RWPE2 (cell line): ENCODE results near the gene CAPN12.
A peak's percentile ranks its signal among the peaks of the same experiment; 100 is the strongest.

Experiments
- ATAC-seq: fragments of 200-7000 bp; cut with Tn5 transposase; 3 replicates; pipeline ENCODE4 v1.9.1; 2021; ENCODE audit warnings: low read depth
- DNase-seq: peaks from one replicate; pipeline ENCODE4 v3.0.0-alpha.2; 2020; ENCODE audit warnings: low spot score
- H3K27ac ChIP-seq: fragments of 450-650 bp; 2 replicates; pipeline ENCODE4 v1.5.1; 2017; ENCODE audit warnings: mild to moderate bottlenecking; ENCODE audit not compliant: poor library complexity, severe bottlenecking
- H3K27me3 ChIP-seq: fragments of 250-450 bp; sonication (Bioruptor Pico); 2 replicates; pipeline ENCODE4 v1.5.1; 2021; ENCODE audit warnings: mild to moderate bottlenecking, moderate library complexity; ENCODE audit not compliant: insufficient read depth, poor library complexity, severe bottlenecking
- H3K36me3 ChIP-seq: fragments of 250-450 bp; sonication (Bioruptor Pico); 2 replicates; pipeline ENCODE4 v1.5.1; 2020; ENCODE audit warnings: low read depth, mild to moderate bottlenecking, moderate library complexity
- H3K4me1 ChIP-seq: fragments of 250-450 bp; sonication (Bioruptor Pico); 2 replicates; pipeline ENCODE4 v1.5.1; 2021; ENCODE audit warnings: mild to moderate bottlenecking, moderate library complexity; ENCODE audit not compliant: insufficient read depth, poor library complexity, severe bottlenecking
- H3K4me3 ChIP-seq: fragments of 250-450 bp; sonication (Bioruptor Pico); 2 replicates; pipeline ENCODE4 v1.5.1; 2021; ENCODE audit warnings: mild to moderate bottlenecking, moderate library complexity; ENCODE audit not compliant: severe bottlenecking
- H3K9me3 ChIP-seq: fragments of 250-450 bp; sonication (Bioruptor Pico); 2 replicates; pipeline ENCODE4 v1.5.1; 2021; ENCODE audit warnings: mild to moderate bottlenecking, moderate library complexity; ENCODE audit not compliant: severe bottlenecking
- TF ChIP-seq, protein P1 (sequence below): fragments of 450-650 bp; IDR thresholded peaks from one replicate; pipeline ENCODE4 v1.5.1; 2017; ENCODE audit warnings: mild to moderate bottlenecking, moderate library complexity; ENCODE audit not compliant: poor library complexity, severe bottlenecking

The CAPN12 gene

DNA sequence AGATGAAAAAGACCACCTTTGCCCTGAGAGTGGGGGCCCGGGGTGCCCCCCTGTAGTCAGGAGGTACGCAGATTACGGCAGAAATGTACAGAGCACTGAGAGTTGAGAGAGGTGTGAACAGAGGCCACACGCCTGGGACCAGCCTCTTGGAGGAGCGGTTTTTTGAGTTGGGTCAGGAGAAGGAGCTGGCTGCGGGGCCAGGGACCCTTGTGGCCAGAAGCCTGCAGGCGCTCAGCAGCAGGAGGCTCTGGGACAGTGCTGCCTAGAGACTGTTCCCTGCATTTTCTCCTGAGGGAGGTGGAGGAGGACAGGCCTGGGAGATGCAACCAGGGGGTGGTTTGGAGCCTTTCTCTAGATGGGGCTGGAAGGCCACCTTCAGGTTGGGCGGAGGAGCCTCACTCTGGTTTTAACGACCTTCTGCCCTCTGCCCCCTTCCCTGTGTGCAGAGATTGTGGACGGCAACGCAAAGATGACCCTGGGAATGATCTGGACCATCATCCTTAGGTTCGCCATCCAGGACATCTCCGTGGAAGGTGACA is 39.7 kb downstream of the CAPN12 start:
- H3K4me3 ChIP-seq = no peak overlapping the region
- no peaks in the 10 kb centered on the region for H3K9me3 ChIP-seq
- DNase-seq (no peak), ATAC-seq (no peak)
- H3K27ac ChIP-seq = peak overlapping the region; percentile 43
- no peaks in the 10 kb centered on the region for H3K27me3 ChIP-seq
- peaks cover 99% of the 10 kb centered on the region for H3K36me3 ChIP-seq
- no peaks in the 10 kb centered on the region for H3K4me1 ChIP-seq
- TF ChIP-seq, protein P1, sequence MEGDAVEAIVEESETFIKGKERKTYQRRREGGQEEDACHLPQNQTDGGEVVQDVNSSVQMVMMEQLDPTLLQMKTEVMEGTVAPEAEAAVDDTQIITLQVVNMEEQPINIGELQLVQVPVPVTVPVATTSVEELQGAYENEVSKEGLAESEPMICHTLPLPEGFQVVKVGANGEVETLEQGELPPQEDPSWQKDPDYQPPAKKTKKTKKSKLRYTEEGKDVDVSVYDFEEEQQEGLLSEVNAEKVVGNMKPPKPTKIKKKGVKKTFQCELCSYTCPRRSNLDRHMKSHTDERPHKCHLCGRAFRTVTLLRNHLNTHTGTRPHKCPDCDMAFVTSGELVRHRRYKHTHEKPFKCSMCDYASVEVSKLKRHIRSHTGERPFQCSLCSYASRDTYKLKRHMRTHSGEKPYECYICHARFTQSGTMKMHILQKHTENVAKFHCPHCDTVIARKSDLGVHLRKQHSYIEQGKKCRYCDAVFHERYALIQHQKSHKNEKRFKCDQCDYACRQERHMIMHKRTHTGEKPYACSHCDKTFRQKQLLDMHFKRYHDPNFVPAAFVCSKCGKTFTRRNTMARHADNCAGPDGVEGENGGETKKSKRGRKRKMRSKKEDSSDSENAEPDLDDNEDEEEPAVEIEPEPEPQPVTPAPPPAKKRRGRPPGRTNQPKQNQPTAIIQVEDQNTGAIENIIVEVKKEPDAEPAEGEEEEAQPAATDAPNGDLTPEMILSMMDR = no peak

DNA sequence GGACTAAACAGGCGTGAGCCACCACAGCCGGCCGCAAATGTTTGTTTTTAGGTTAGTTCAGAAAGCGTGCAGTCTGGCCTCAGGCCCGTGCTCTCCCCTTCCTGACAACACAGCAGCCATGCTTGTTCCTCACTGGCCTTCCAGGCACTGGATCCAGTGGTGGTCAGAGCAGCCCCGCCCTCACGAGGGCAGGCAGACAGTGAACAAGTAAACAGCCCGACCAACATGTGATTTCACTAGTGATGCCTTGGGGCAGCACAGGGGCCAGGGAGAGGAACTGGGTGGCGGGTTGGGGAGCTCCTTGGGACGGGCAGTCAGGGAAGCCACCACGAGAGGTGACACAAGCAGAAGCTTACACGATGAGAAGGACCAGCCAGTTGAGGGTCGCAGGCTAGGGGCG is 40.8 kb downstream of the CAPN12 start:
- Histone ChIP-seq H3K27ac (no peak overlapping the region), H3K36me3 (peaks cover 94% of the 10 kb centered on the region)

DNA sequence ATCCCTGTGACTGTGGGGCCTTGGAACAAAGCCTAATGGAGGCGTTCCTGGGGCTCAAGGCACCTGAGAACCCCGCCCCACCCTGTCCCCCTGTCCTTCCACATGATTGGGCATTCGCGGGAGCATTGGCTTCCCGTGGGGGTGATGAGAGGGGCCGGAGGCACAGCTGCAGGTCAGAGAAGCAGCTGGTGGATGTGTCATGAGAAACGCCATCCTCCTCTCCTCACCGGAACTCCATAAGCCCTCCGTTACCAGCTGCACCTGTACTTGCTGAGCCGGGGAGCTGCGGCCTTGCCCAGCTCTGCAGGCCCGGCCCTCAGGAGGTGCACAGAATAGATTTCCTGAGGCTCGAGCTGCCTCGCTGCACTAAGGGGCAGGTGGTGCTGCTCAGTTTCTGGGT is 42.0 kb downstream of the CAPN12 start:
- Histone ChIP-seq H3K9me3 (no peaks in the 10 kb centered on the region), H3K27me3 (no peaks in the 10 kb centered on the region), H3K36me3 (peaks cover 86% of the 10 kb centered on the region), H3K4me1 (peaks cover 21% of the 10 kb centered on the region), H3K27ac (peak overlapping the region; percentile 99), H3K4me3 (no peak overlapping the region)
- TF ChIP-seq, protein P1 = no peak
- DNase-seq = no peak
- no peak for ATAC-seq

More for the DNA sequence above, 40.8 kb downstream of the CAPN12 start:
- TF ChIP-seq, protein P1 = no peak
- no peak overlapping the region for H3K4me3 ChIP-seq
- H3K4me1 ChIP-seq = peaks cover 9% of the 10 kb centered on the region
- ATAC-seq = no peak
- no peaks in the 10 kb centered on the region for H3K27me3 ChIP-seq
- H3K9me3 ChIP-seq = no peaks in the 10 kb centered on the region
- DNase-seq = no peak

DNA sequence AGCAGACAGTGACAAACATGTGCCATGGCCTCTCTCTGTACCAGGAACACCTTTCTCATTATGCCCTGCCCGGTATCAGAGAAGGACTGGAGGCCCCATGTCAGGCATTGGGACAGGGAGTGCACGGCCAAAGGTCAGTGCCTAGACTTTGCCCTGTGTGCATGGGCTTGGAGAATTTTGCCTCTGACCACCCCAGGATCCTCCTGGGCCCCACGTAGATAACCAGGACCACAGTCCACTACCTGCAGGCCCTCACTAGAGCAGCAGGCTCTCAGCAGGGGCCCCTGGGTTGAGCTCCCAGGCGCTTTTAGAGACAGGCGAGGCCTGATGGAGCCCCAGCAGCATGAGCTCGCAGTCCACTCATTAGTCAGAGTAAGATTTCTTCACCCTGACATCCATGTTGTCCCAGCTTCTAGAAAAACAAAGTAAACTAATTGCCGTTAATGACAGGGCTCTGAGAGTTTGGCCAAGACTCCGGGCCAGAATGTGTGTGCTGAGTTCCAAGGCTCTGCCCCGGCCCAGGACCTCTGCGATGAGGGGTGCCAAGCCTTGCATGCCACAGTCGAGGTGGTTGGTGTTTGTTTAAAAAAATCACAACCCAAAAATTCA is 42.7 kb downstream of the CAPN12 start:
- ATAC-seq = no peak

More for the DNA sequence above, 42.7 kb downstream of the CAPN12 start:
- TF ChIP-seq, protein P1 = no peak
- peaks cover 86% of the 10 kb centered on the region for H3K36me3 ChIP-seq
- peaks cover 29% of the 10 kb centered on the region for H3K4me1 ChIP-seq
- no peak overlapping the region for H3K4me3 ChIP-seq
- no peak for DNase-seq
- H3K27me3 ChIP-seq = no peaks in the 10 kb centered on the region
- no peaks in the 10 kb centered on the region for H3K9me3 ChIP-seq
- peak overlapping the region; percentile 99 for H3K27ac ChIP-seq
